Activated T-cell treated with anti-CD3 and anti-CD28 coated beads, Interleukin-2, amount 50 U/mL, for 4 hours (primary cell): Measurements from ENCODE around the gene RRBP1. TPM values are rescaled to one million over a fixed set of nuclear protein-coding genes. Genes with fewer than 3 reads are reported as not detected.

Source experiments
- ATAC-seq, 2 donors: fragments of 200-7000 bp; cut with Tn5 transposase; one replicate each; pipeline ENCODE4 v1.10.0; 2021
- DNase-seq: peaks from one replicate; pipeline ENCODE4 v3.0.0-alpha.2; 2020
- H3K27me3 Mint-ChIP-seq: one replicate; pipeline ENCODE4 v1.8.0; 2021; ENCODE audit warnings: low read depth, mixed read lengths
- H3K36me3 Mint-ChIP-seq: one replicate; pipeline ENCODE4 v1.8.0; 2022; ENCODE audit warnings: mixed read lengths; ENCODE audit not compliant: insufficient read depth
- H3K4me1 Mint-ChIP-seq: one replicate; pipeline ENCODE4 v1.8.0; 2021; ENCODE audit warnings: low read depth, mixed read lengths
- H3K4me3 Mint-ChIP-seq: one replicate; pipeline ENCODE4 v1.8.0; 2021; ENCODE audit warnings: mild to moderate bottlenecking, moderate library complexity, mixed read lengths
- H3K9me3 Mint-ChIP-seq: one replicate; pipeline ENCODE4 v1.8.0; 2021; ENCODE audit warnings: mixed read lengths
- total RNA-seq, 3 donors: library from RNA; stranded (reverse); gene quantifications; one replicate each; pipeline ENCODE4 v1.2.1, GENCODE V29; 2021

The RRBP1 gene
- 10 to 100 TPM; 25.5 to 32.3 (median 27.0) TPM for total RNA-seq

GRCh38 chr20:17682103-17682888 is at the start of gene RRBP1:
RRBP1 (minus strand) TSS chr20:17682242; CDS start chr20:17660507, 21,735 bp downstream.
- peak; percentile 94 for DNase-seq
- no peaks in the 10 kb centered on the region for H3K36me3 Mint-ChIP-seq
- H3K27me3 Mint-ChIP-seq, result peaks cover 34% of the 10 kb centered on the region
- ATAC-seq, result peak; percentile 95
- peak within 1 kb of the TSS; percentile 84 for H3K4me3 Mint-ChIP-seq
- H3K4me1 Mint-ChIP-seq, result peaks cover 18% of the 10 kb centered on the region
- no peaks in the 10 kb centered on the region for H3K9me3 Mint-ChIP-seq

GRCh38 chr20:17731233-17731632 is 49.2 kb upstream of the RRBP1 start:
- no peak for ATAC-seq
- Mint-ChIP-seq H3K36me3 (no peaks in the 10 kb centered on the region), H3K4me3 (no peak overlapping the region), H3K9me3 (peaks cover 6% of the 10 kb centered on the region), H3K4me1 (no peaks in the 10 kb centered on the region), H3K27me3 (peaks cover 4% of the 10 kb centered on the region)
- no peak for DNase-seq

- H3K9me3 Mint-ChIP-seq, result no peaks in the 10 kb centered on the region
- no peaks in the 10 kb centered on the region for H3K36me3 Mint-ChIP-seq
- no peak overlapping the region for H3K4me3 Mint-ChIP-seq
- H3K4me1 Mint-ChIP-seq, result no peaks in the 10 kb centered on the region
- DNase-seq, result no peak
- no peak for ATAC-seq
- H3K27me3 Mint-ChIP-seq, result peaks cover 4% of the 10 kb centered on the region
Observed at GRCh38 chr20:17730071-17730470, 48.0 kb upstream of the RRBP1 start.

- DNase-seq, result no peak
- Mint-ChIP-seq H3K4me3 (no peak overlapping the region), H3K9me3 (no peaks in the 10 kb centered on the region), H3K36me3 (no peaks in the 10 kb centered on the region), H3K27me3 (peaks cover 8% of the 10 kb centered on the region), H3K4me1 (no peaks in the 10 kb centered on the region)
- ATAC-seq, result no peak
Observed at GRCh38 chr20:17728074-17728473, 46.0 kb upstream of the RRBP1 start.

- no peak for ATAC-seq
- no peaks in the 10 kb centered on the region for H3K9me3 Mint-ChIP-seq
- no peaks in the 10 kb centered on the region for H3K4me1 Mint-ChIP-seq
- no peaks in the 10 kb centered on the region for H3K36me3 Mint-ChIP-seq
- DNase-seq, result no peak
- no peak overlapping the region for H3K4me3 Mint-ChIP-seq
- peaks cover 12% of the 10 kb centered on the region for H3K27me3 Mint-ChIP-seq
Observed at GRCh38 chr20:17727351-17727750, 45.3 kb upstream of the RRBP1 start.

- Mint-ChIP-seq H3K4me1 (no peaks in the 10 kb centered on the region), H3K9me3 (no peaks in the 10 kb centered on the region), H3K36me3 (no peaks in the 10 kb centered on the region), H3K27me3 (peaks cover 12% of the 10 kb centered on the region), H3K4me3 (no peak overlapping the region)
- ATAC-seq (no peak), DNase-seq (no peak)
Observed at GRCh38 chr20:17726902-17727301, 44.9 kb upstream of the RRBP1 start.

GRCh38 chr20:17725094-17725835 is 43.2 kb upstream of the RRBP1 start:
- ATAC-seq (no peak), DNase-seq (no peak)
- Mint-ChIP-seq H3K36me3 (no peaks in the 10 kb centered on the region), H3K4me1 (no peaks in the 10 kb centered on the region), H3K27me3 (peaks cover 14% of the 10 kb centered on the region), H3K9me3 (no peaks in the 10 kb centered on the region), H3K4me3 (no peak overlapping the region)

- Mint-ChIP-seq H3K9me3 (no peaks in the 10 kb centered on the region), H3K4me3 (no peak overlapping the region), H3K27me3 (peaks cover 13% of the 10 kb centered on the region), H3K36me3 (no peaks in the 10 kb centered on the region), H3K4me1 (no peaks in the 10 kb centered on the region)
- ATAC-seq (no peak), DNase-seq (no peak)
Observed at GRCh38 chr20:17723301-17723691, 41.3 kb upstream of the RRBP1 start.

- ATAC-seq (no peak), DNase-seq (no peak)
- no peaks in the 10 kb centered on the region for H3K4me1 Mint-ChIP-seq
- peaks cover 13% of the 10 kb centered on the region for H3K27me3 Mint-ChIP-seq
- H3K36me3 Mint-ChIP-seq, result no peaks in the 10 kb centered on the region
- H3K9me3 Mint-ChIP-seq, result no peaks in the 10 kb centered on the region
- H3K4me3 Mint-ChIP-seq, result no peak overlapping the region
Observed at GRCh38 chr20:17722493-17723300, 40.7 kb upstream of the RRBP1 start.

GRCh38 chr20:17721802-17722486 is 39.9 kb upstream of the RRBP1 start:
- Mint-ChIP-seq H3K36me3 (no peaks in the 10 kb centered on the region), H3K27me3 (peaks cover 13% of the 10 kb centered on the region), H3K4me3 (no peak overlapping the region), H3K4me1 (no peaks in the 10 kb centered on the region), H3K9me3 (no peaks in the 10 kb centered on the region)
- ATAC-seq (no peak), DNase-seq (no peak)

- DNase-seq (no peak), ATAC-seq (no peak)
- no peak overlapping the region for H3K4me3 Mint-ChIP-seq
- H3K4me1 Mint-ChIP-seq, result no peaks in the 10 kb centered on the region
- H3K27me3 Mint-ChIP-seq, result peaks cover 13% of the 10 kb centered on the region
- no peaks in the 10 kb centered on the region for H3K9me3 Mint-ChIP-seq
- no peaks in the 10 kb centered on the region for H3K36me3 Mint-ChIP-seq
Observed at GRCh38 chr20:17720755-17721154, 38.7 kb upstream of the RRBP1 start.

GRCh38 chr20:17716331-17716730 is 34.3 kb upstream of the RRBP1 start:
- no peaks in the 10 kb centered on the region for H3K36me3 Mint-ChIP-seq
- ATAC-seq (no peak), DNase-seq (no peak)
- no peak overlapping the region for H3K4me3 Mint-ChIP-seq
- no peaks in the 10 kb centered on the region for H3K4me1 Mint-ChIP-seq
- H3K9me3 Mint-ChIP-seq, result no peaks in the 10 kb centered on the region
- peaks cover 2% of the 10 kb centered on the region for H3K27me3 Mint-ChIP-seq

GRCh38 chr20:17715075-17715474 is 33.0 kb upstream of the RRBP1 start:
- DNase-seq, result no peak
- no peak for ATAC-seq
- Mint-ChIP-seq H3K27me3 (peaks cover 2% of the 10 kb centered on the region), H3K36me3 (no peaks in the 10 kb centered on the region), H3K9me3 (no peaks in the 10 kb centered on the region), H3K4me1 (no peaks in the 10 kb centered on the region), H3K4me3 (no peak overlapping the region)

- no peak overlapping the region for H3K4me3 Mint-ChIP-seq
- H3K27me3 Mint-ChIP-seq, result peaks cover 2% of the 10 kb centered on the region
- DNase-seq (no peak), ATAC-seq (no peak)
- no peaks in the 10 kb centered on the region for H3K4me1 Mint-ChIP-seq
- H3K36me3 Mint-ChIP-seq, result no peaks in the 10 kb centered on the region
- no peaks in the 10 kb centered on the region for H3K9me3 Mint-ChIP-seq
Observed at GRCh38 chr20:17714597-17714996, 32.6 kb upstream of the RRBP1 start.
